Progenitor cell of endocrine pancreas (in vitro differentiated cells): ENCODE measurements around the gene IMP3. TPM values are rescaled to one million over a fixed set of nuclear protein-coding genes. Genes with fewer than 3 reads are reported as not detected.

Experiments used
- DNase-seq: peaks from one replicate; pipeline ENCODE4 v3.0.0; 2021; ENCODE audit warnings: low spot score; ENCODE audit not compliant: unreplicated experiment
- H3K27ac Mint-ChIP-seq: 2 replicates; pipeline ENCODE4 v1.8.0; 2021; ENCODE audit warnings: mild to moderate bottlenecking, moderate library complexity, mixed read lengths
- H3K27me3 Mint-ChIP-seq: 2 replicates; pipeline ENCODE4 v1.8.0; 2021; ENCODE audit warnings: mixed read lengths
- H3K36me3 Mint-ChIP-seq: 2 replicates; pipeline ENCODE4 v1.8.0; 2022; ENCODE audit warnings: mixed read lengths; ENCODE audit not compliant: insufficient read depth
- H3K4me1 Mint-ChIP-seq: 2 replicates; pipeline ENCODE4 v1.8.0; 2021; ENCODE audit warnings: low read depth, mixed read lengths
- H3K4me3 Mint-ChIP-seq: 2 replicates; pipeline ENCODE4 v1.8.0; 2021; ENCODE audit warnings: low read depth, mild to moderate bottlenecking, moderate library complexity, mixed read lengths
- H3K9me3 Mint-ChIP-seq: 2 replicates; pipeline ENCODE4 v1.8.0; 2021; ENCODE audit warnings: low read depth, mixed read lengths
- total RNA-seq: library from RNA; stranded (reverse); gene quantifications from 2 replicates; pipeline ENCODE4 v1.2.1, GENCODE V29; 2021
- TF ChIP-seq, protein P1 (sequence below): fragments of 200-600 bp; sonication (generic); IDR thresholded peaks from one replicate; pipeline ENCODE4 v1.5.0; 2021; ENCODE audit warnings: antibody characterized with exemption, mild to moderate bottlenecking; ENCODE audit not compliant: unreplicated experiment

Gene IMP3
- total RNA-seq, 1 donor from 2014 or later, result 54.0 TPM

DNA sequence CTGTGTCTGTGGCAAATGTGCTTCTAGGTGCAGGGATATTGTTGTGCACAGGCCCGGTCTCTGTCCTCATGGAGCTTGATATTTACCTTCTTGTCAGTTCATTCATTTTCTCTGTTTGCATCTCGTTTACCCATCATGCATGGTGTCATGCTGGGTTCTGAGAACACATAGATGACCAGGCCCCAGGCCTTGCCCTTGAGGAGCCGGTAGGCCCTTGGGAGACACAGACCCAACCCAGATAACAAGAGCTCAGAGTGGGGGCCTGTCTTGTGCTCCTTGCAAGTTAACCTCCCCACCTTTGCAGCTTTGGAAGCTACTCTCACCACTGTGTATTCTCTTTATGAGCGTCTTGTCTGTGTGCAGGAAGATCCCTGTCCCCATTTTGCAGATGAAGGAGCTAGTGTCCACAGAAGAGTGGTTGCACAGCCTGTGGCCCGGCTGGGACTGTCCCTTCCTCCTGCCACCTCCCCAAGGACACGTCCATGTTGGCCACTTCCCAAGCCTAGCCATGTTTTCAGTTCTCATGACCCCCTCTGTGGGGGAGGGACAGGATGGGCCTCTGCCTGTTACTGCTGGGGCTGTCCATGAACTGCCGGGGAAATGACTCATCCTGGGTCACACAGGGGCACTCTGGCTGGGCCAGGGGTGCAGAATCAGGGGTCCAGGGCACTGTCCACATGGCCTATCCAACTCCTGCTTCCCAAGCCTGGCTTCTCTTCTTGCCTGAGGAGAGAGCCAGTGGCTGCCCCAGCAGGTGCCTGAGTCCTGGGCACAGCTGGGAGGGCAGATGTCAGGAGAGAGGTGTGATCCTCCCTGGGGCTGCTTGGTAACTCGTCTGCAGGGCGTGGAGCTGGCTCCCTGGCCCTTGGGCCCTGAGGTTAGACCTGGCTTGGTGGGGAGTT lies 11.1 kb upstream of the IMP3 start:
- peaks cover 14% of the 10 kb centered on the region for H3K36me3 Mint-ChIP-seq
- H3K4me3 Mint-ChIP-seq, result peak overlapping the region; percentile 90
- H3K27me3 Mint-ChIP-seq, result peaks cover 12% of the 10 kb centered on the region
- H3K4me1 Mint-ChIP-seq, result peaks cover 50% of the 10 kb centered on the region
- no peak for DNase-seq
- TF ChIP-seq, protein P1, sequence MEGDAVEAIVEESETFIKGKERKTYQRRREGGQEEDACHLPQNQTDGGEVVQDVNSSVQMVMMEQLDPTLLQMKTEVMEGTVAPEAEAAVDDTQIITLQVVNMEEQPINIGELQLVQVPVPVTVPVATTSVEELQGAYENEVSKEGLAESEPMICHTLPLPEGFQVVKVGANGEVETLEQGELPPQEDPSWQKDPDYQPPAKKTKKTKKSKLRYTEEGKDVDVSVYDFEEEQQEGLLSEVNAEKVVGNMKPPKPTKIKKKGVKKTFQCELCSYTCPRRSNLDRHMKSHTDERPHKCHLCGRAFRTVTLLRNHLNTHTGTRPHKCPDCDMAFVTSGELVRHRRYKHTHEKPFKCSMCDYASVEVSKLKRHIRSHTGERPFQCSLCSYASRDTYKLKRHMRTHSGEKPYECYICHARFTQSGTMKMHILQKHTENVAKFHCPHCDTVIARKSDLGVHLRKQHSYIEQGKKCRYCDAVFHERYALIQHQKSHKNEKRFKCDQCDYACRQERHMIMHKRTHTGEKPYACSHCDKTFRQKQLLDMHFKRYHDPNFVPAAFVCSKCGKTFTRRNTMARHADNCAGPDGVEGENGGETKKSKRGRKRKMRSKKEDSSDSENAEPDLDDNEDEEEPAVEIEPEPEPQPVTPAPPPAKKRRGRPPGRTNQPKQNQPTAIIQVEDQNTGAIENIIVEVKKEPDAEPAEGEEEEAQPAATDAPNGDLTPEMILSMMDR, result no peak
- H3K9me3 Mint-ChIP-seq, result no peaks in the 10 kb centered on the region
- no peak overlapping the region for H3K27ac Mint-ChIP-seq

DNA sequence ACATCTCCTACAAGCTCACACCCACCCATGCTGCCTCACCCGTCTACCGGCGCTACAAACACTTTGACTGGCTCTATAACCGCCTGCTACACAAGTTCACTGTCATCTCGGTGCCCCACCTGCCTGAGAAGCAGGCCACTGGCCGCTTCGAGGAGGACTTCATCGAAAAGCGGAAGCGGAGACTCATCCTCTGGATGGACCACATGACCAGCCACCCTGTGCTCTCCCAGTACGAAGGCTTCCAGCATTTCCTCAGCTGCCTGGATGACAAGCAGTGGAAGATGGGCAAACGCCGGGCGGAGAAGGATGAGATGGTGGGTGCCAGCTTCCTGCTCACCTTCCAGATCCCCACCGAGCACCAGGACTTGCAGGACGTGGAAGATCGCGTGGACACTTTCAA lies 9.8 kb upstream of the IMP3 start:
- TF ChIP-seq, protein P1, result no peak
- Mint-ChIP-seq H3K27ac (no peak overlapping the region), H3K4me3 (peak overlapping the region; percentile 90)

DNA sequence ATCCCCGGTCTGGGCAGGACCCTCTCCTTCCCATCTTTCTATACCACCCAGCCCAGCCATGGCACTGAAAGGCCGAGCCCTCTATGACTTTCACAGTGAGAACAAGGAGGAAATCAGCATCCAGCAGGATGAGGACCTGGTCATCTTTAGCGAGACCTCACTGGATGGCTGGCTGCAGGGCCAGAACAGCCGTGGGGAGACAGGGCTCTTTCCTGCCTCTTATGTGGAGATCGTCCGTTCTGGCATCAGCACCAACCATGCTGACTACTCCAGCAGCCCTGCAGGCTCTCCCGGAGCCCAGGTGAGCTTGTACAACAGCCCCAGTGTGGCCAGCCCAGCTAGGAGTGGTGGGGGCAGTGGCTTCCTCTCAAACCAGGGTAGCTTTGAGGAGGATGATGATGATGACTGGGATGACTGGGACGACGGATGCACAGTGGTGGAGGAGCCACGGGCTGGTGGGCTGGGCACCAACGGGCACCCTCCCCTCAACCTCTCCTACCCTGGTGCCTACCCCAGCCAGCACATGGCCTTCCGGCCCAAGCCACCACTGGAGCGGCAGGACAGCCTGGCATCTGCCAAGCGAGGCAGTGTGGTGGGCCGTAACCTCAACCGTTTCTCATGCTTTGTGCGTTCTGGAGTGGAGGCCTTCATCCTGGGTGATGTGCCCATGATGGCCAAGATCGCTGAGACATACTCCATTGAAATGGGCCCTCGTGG lies 9.2 kb upstream of the IMP3 start:
- H3K4me3 Mint-ChIP-seq, result peak overlapping the region; percentile 90
- TF ChIP-seq, protein P1, result no peak
- H3K4me1 Mint-ChIP-seq, result peaks cover 51% of the 10 kb centered on the region
- H3K27ac Mint-ChIP-seq, result peak overlapping the region; percentile 60
- H3K9me3 Mint-ChIP-seq, result no peaks in the 10 kb centered on the region
- H3K36me3 Mint-ChIP-seq, result peaks cover 13% of the 10 kb centered on the region
- DNase-seq, result no peak
- peaks cover 5% of the 10 kb centered on the region for H3K27me3 Mint-ChIP-seq

More for the DNA sequence above, 9.8 kb upstream of the IMP3 start:
- H3K9me3 Mint-ChIP-seq, result no peaks in the 10 kb centered on the region
- H3K4me1 Mint-ChIP-seq, result peaks cover 51% of the 10 kb centered on the region
- H3K27me3 Mint-ChIP-seq, result peaks cover 3% of the 10 kb centered on the region
- H3K36me3 Mint-ChIP-seq, result peaks cover 13% of the 10 kb centered on the region
- DNase-seq, result no peak

DNA sequence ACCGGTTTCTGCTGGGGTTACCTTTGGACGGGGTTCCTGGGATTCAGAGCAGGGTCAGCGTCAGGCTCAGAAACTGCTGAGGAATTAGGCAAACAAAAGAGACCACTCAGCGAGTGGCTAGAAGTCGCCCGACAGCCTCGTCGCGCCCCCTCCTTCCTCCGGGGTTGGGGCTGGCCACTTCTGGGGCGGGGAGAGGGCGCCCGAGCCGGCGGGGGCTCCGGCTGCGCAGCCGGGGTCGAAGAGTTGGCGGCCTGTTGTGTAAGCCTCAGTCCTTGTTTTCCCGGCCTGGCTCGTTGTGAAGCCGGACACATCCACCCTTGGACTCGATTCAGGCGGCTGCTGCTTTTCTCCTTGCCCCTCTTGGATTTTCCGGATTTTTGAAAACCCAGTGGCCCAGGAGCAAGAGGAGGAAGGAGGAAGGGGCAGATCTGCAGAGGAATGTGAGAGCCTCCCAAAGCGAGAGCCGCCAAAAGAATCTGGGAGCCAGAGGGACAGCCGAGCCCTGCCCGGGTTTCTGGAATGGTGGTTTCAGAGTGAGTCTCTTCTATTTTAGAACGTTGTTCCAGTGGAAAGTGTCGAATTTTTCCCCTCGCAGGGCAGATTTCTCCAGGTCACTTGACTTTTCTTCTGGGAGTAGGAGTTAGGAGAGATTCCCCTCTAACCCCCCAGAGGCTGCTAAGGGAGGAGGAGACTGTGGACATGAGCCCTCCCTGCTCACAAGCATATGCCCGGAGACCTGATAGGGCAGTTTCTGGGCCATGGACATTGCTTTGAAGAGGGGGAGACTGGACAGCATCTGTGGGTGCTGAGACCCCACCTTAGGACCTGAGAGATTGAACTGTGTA lies 8.4 kb upstream of the IMP3 start:
- Mint-ChIP-seq H3K36me3 (peaks cover 13% of the 10 kb centered on the region), H3K27ac (peak overlapping the region; percentile 98), H3K9me3 (no peaks in the 10 kb centered on the region), H3K27me3 (peaks cover 8% of the 10 kb centered on the region), H3K4me1 (peaks cover 51% of the 10 kb centered on the region), H3K4me3 (peak overlapping the region; percentile 90)
- peak; percentile 62 for DNase-seq
- TF ChIP-seq, protein P1, result no peak
